Mesothelial cell of epicardium (in vitro differentiated cells): ENCODE measurements around the gene C10orf90. TPM values are rescaled to one million over a fixed set of nuclear protein-coding genes. Genes with fewer than 3 reads are reported as not detected.

Experiments used
- DNase-seq, 2 experiments: peaks; one replicate each; pipeline ENCODE4 v3.0.0; 2021; ENCODE audit warnings: low spot score in 2 of 2; ENCODE audit not compliant: unreplicated experiment in 2 of 2
- H3K27ac Mint-ChIP-seq: 2 replicates; pipeline ENCODE4 v1.8.0; 2021; ENCODE audit warnings: mixed read lengths
- H3K27me3 Mint-ChIP-seq: 2 replicates; pipeline ENCODE4 v1.8.0; 2021; ENCODE audit warnings: low read depth, mixed read lengths
- H3K36me3 Mint-ChIP-seq: 2 replicates; pipeline ENCODE4 v1.8.0; 2021; ENCODE audit warnings: mixed read lengths
- H3K4me1 Mint-ChIP-seq: 2 replicates; pipeline ENCODE4 v1.8.0; 2021; ENCODE audit warnings: mixed read lengths
- H3K4me3 Mint-ChIP-seq: 2 replicates; pipeline ENCODE4 v1.8.0; 2021; ENCODE audit warnings: mild to moderate bottlenecking, moderate library complexity, mixed read lengths
- H3K9me3 Mint-ChIP-seq: 2 replicates; pipeline ENCODE4 v1.8.0; 2021; ENCODE audit warnings: mixed read lengths
- total RNA-seq: library from RNA; stranded (reverse); gene quantifications from 3 replicates; pipeline ENCODE4 v1.2.1, GENCODE V29; 2021
- TF ChIP-seq, protein P1 (sequence below): fragments of 200-600 bp; sonication (generic); IDR thresholded peaks from one replicate; pipeline ENCODE4 v1.5.0; 2021; ENCODE audit warnings: antibody characterized with exemption; ENCODE audit not compliant: unreplicated experiment

The C10orf90 gene
- total RNA-seq, 1 donor from 2014 or later, result not detected

DNA sequence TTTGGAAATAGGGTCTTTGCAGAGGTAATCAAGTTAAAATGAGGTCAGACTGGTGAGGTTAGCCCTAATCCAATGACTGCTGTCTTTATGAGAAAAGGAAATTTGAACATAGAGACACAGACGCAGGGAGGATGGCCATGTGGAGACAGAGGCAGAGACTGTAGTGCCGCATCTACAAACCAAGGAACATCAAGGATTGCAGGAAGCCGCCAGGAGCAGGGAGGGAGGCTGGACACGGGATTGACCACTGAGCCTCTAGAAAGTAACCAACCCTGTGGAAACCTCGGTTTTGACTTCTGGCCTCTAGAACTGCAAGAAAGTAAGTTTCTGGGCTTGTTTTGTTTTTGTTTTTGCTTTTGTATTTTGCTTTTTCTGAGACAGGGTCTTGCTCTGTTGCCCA, 213.9 kb downstream of the C10orf90 start:
- no peak for DNase-seq
- TF ChIP-seq, protein P1, sequence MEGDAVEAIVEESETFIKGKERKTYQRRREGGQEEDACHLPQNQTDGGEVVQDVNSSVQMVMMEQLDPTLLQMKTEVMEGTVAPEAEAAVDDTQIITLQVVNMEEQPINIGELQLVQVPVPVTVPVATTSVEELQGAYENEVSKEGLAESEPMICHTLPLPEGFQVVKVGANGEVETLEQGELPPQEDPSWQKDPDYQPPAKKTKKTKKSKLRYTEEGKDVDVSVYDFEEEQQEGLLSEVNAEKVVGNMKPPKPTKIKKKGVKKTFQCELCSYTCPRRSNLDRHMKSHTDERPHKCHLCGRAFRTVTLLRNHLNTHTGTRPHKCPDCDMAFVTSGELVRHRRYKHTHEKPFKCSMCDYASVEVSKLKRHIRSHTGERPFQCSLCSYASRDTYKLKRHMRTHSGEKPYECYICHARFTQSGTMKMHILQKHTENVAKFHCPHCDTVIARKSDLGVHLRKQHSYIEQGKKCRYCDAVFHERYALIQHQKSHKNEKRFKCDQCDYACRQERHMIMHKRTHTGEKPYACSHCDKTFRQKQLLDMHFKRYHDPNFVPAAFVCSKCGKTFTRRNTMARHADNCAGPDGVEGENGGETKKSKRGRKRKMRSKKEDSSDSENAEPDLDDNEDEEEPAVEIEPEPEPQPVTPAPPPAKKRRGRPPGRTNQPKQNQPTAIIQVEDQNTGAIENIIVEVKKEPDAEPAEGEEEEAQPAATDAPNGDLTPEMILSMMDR, result no peak
- Mint-ChIP-seq H3K27me3 (peaks cover 13% of the 10 kb centered on the region), H3K9me3 (no peaks in the 10 kb centered on the region), H3K4me1 (peaks cover 14% of the 10 kb centered on the region), H3K4me3 (no peak overlapping the region), H3K27ac (no peak overlapping the region), H3K36me3 (no peaks in the 10 kb centered on the region)

DNA sequence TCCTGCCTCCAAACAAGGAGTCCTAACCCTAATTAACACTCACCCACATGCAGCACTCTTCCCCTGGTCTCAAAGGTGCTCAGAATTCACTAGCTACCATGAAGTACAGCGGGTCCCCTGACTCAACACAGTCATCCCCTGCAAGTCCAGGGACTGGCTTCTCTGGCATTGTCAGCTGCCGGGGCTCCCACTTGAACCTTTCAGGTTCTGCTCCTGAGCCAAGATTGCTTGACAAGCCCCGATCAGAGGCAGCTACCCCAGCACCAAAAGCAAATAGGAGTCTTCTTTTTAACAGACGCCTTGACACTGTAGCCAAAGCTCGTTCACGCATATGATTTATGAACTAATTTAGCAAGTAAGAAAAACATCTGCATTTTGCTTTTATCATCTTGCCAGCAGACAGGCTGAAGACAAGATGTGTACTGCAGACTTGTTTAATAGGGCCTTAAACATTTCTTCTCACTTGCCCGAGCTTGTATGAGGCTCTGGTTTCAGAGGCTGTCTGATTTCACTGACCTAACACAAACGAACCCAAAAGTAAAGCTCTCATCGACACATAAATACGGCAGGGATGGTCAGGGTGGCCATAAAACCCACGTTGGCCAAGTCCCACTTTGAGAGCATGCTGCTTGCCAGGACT, 214.6 kb downstream of the C10orf90 start:
- no peaks in the 10 kb centered on the region for H3K36me3 Mint-ChIP-seq
- peaks cover 14% of the 10 kb centered on the region for H3K4me1 Mint-ChIP-seq
- H3K27me3 Mint-ChIP-seq, result peaks cover 13% of the 10 kb centered on the region
- peaks cover 5% of the 10 kb centered on the region for H3K9me3 Mint-ChIP-seq
- no peak for DNase-seq
- TF ChIP-seq, protein P1, result no peak
- H3K27ac Mint-ChIP-seq, result no peak overlapping the region
- no peak overlapping the region for H3K4me3 Mint-ChIP-seq

DNA sequence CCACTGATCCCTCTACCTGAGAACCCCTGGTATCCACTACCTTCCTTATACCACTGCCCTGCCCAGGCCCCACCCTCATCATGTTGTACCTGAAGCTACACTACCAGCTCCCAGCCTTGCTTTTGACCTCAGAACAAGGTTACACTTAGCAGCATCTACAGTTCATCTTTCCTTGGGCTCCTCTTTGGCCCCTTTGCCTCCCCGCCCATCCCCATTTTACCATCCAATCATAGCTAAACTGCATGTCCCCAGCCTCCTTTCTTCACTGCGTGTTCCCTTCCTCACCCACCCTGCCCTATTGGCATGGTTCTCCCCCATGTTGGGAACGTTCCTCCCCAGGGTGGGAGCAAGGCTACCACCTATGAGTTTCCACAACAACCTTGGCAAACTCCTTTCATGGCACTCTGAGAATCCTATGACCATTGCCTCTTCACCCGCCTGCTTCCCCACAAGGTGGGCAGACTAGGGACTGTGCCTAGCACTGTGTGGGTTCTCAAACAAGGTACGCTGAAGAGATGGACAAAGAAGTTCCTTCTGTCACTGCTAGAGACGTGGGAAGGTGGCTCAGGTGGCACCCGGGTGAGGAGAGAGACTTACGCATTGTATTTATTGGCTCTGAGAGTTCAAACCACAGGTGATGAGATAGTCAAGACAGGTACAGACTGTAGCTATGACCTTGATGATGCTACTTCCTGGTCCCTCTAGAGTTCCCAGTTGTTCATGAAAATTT, 215.3 kb downstream of the C10orf90 start:
- H3K27me3 Mint-ChIP-seq, result peaks cover 18% of the 10 kb centered on the region
- TF ChIP-seq, protein P1, result no peak
- no peak overlapping the region for H3K27ac Mint-ChIP-seq
- H3K4me3 Mint-ChIP-seq, result no peak overlapping the region
- DNase-seq, result no peak
- peaks cover 14% of the 10 kb centered on the region for H3K4me1 Mint-ChIP-seq
- peaks cover 12% of the 10 kb centered on the region for H3K9me3 Mint-ChIP-seq
- no peaks in the 10 kb centered on the region for H3K36me3 Mint-ChIP-seq

GRCh38 chr10:126454045-126454751, 216.3 kb downstream of the C10orf90 start:
- Mint-ChIP-seq H3K27ac (no peak overlapping the region), H3K4me1 (peaks cover 14% of the 10 kb centered on the region), H3K9me3 (peaks cover 15% of the 10 kb centered on the region), H3K36me3 (no peaks in the 10 kb centered on the region), H3K27me3 (peaks cover 19% of the 10 kb centered on the region), H3K4me3 (no peak overlapping the region)
- DNase-seq, result no peak
- TF ChIP-seq, protein P1, result no peak

- Mint-ChIP-seq H3K27ac (no peak overlapping the region), H3K4me3 (no peak overlapping the region), H3K9me3 (peaks cover 28% of the 10 kb centered on the region), H3K27me3 (peaks cover 17% of the 10 kb centered on the region), H3K4me1 (peaks cover 11% of the 10 kb centered on the region), H3K36me3 (no peaks in the 10 kb centered on the region)
- DNase-seq, result no peak
- TF ChIP-seq, protein P1, result no peak
These were observed 218.2 kb downstream of the C10orf90 start for GRCh38 chr10:126452245-126452644.
